NCI-H2107 treated with DMSO at 0.1 percent for 48 hours (cell line): Measurements from ENCODE around the gene GLYR1.

Experiments
- DNase-seq: peaks from one replicate; lab custom pipeline; 2025; ENCODE audit not compliant: unreplicated experiment; lab: John Stamatoyannopoulos, UW

GLYR1 gene

GRCh38 chr16:4811773-4812172 lies 35.3 kb downstream of the GLYR1 start:
- no peak for DNase-seq

- no peak for DNase-seq
Measured at GRCh38 chr16:4811242-4811641, 35.8 kb downstream of the GLYR1 start.

GRCh38 chr16:4806280-4806679 lies 40.8 kb downstream of the GLYR1 start:
- no peak for DNase-seq

- no peak for DNase-seq
Measured at GRCh38 chr16:4805231-4805630, 41.9 kb downstream of the GLYR1 start.

- DNase-seq, result no peak
Measured at GRCh38 chr16:4803898-4804762, 43.0 kb downstream of the GLYR1 start.

GRCh38 chr16:4803401-4803844 lies 43.7 kb downstream of the GLYR1 start:
- DNase-seq, result no peak

GRCh38 chr16:4802659-4803287 lies 44.3 kb downstream of the GLYR1 start:
- DNase-seq, result peak; percentile 49

- DNase-seq, result peak; percentile 76
Measured at GRCh38 chr16:4801962-4802658, 45.0 kb downstream of the GLYR1 start, which contains the start of gene ROGDI. TSS of gene ROGDI (minus strand) at chr16:4802633. CDS start at chr16:4802571, 62 bp downstream.

GRCh38 chr16:4801051-4801961 lies 45.8 kb downstream of the GLYR1 start:
- DNase-seq, result no peak

GRCh38 chr16:4800290-4801041 lies 46.6 kb downstream of the GLYR1 start:
- peak; percentile 47 for DNase-seq

- no peak for DNase-seq
Measured at GRCh38 chr16:4799171-4799855, 47.8 kb downstream of the GLYR1 start.

GRCh38 chr16:4798456-4798855 lies 48.6 kb downstream of the GLYR1 start:
- DNase-seq, result no peak

- DNase-seq, result no peak
Measured at GRCh38 chr16:4797805-4798252, 49.3 kb downstream of the GLYR1 start.

GRCh38 chr16:4796982-4797804 lies 49.9 kb downstream of the GLYR1 start:
- DNase-seq, result no peak

- no peak for DNase-seq
Measured at GRCh38 chr16:4795828-4796572, 51.1 kb downstream of the GLYR1 start.

GRCh38 chr16:4795181-4795827 lies 51.8 kb downstream of the GLYR1 start, which contains the start of gene SMIM22:
TSS of gene SMIM22 (plus strand) at chr16:4795369. CDS start at chr16:4795735, 366 bp downstream.
- DNase-seq, result peak; percentile 79

- no peak for DNase-seq
Measured at GRCh38 chr16:4792951-4793513, 54.1 kb downstream of the GLYR1 start.
